ENCODE data around the gene ABHD12.

The ABHD12 gene

GRCh38 chr20:25374842-25375241 is 15.8 kb downstream of the ABHD12 start:
- peaks cover 5% of the 10 kb centered on the region for H3K36me3 Mint-ChIP-seq (ENCODE audit: low read depth)
- no peak for DNase-seq (ENCODE audit: low spot score)
- no peaks in the 10 kb centered on the region for H3K9me3 Mint-ChIP-seq
- H3K27me3 Mint-ChIP-seq (ENCODE audit: low read depth) = no peaks in the 10 kb centered on the region
- no peak overlapping the region for H3K27ac Mint-ChIP-seq
- H3K4me3 Mint-ChIP-seq = no peak overlapping the region
- peaks cover 2% of the 10 kb centered on the region for H3K4me1 Mint-ChIP-seq (ENCODE audit: low read depth)

GRCh38 chr20:25372584-25373336 is 17.9 kb downstream of the ABHD12 start:
- Mint-ChIP-seq H3K9me3 (no peaks in the 10 kb centered on the region), H3K36me3 (ENCODE audit: low read depth) (peaks cover 3% of the 10 kb centered on the region), H3K27me3 (ENCODE audit: low read depth) (no peaks in the 10 kb centered on the region), H3K27ac (no peak overlapping the region), H3K4me3 (no peak overlapping the region), H3K4me1 (ENCODE audit: low read depth) (peaks cover 2% of the 10 kb centered on the region)
- peak; percentile 24 for DNase-seq (ENCODE audit: low spot score)

GRCh38 chr20:25369971-25370370 is 20.7 kb downstream of the ABHD12 start:
- no peak overlapping the region for H3K27ac Mint-ChIP-seq

GRCh38 chr20:25369529-25369928 is 21.1 kb downstream of the ABHD12 start:
- peaks cover 2% of the 10 kb centered on the region for H3K4me1 Mint-ChIP-seq (ENCODE audit: low read depth)
- H3K27me3 Mint-ChIP-seq (ENCODE audit: low read depth) = no peaks in the 10 kb centered on the region
- no peaks in the 10 kb centered on the region for H3K9me3 Mint-ChIP-seq
- H3K36me3 Mint-ChIP-seq (ENCODE audit: low read depth) = peaks cover 5% of the 10 kb centered on the region
- no peak overlapping the region for H3K4me3 Mint-ChIP-seq
- no peak overlapping the region for H3K27ac Mint-ChIP-seq
- DNase-seq (ENCODE audit: low spot score) = no peak

More at GRCh38 chr20:25369971-25370370, 20.7 kb downstream of the ABHD12 start:
- H3K4me3 Mint-ChIP-seq = no peak overlapping the region
- H3K27me3 Mint-ChIP-seq (ENCODE audit: low read depth) = no peaks in the 10 kb centered on the region
- no peaks in the 10 kb centered on the region for H3K9me3 Mint-ChIP-seq
- H3K4me1 Mint-ChIP-seq (ENCODE audit: low read depth) = peaks cover 2% of the 10 kb centered on the region
- DNase-seq (ENCODE audit: low spot score) = no peak
- H3K36me3 Mint-ChIP-seq (ENCODE audit: low read depth) = peaks cover 5% of the 10 kb centered on the region

- H3K27ac Mint-ChIP-seq = no peak overlapping the region
- H3K9me3 Mint-ChIP-seq = no peaks in the 10 kb centered on the region
- no peak for DNase-seq (ENCODE audit: low spot score)
- peaks cover 5% of the 10 kb centered on the region for H3K36me3 Mint-ChIP-seq (ENCODE audit: low read depth)
- peaks cover 2% of the 10 kb centered on the region for H3K4me1 Mint-ChIP-seq (ENCODE audit: low read depth)
- no peaks in the 10 kb centered on the region for H3K27me3 Mint-ChIP-seq (ENCODE audit: low read depth)
- H3K4me3 Mint-ChIP-seq = no peak overlapping the region
These were observed 21.7 kb downstream of the ABHD12 start for GRCh38 chr20:25368976-25369375.

GRCh38 chr20:25368526-25368925 is 22.1 kb downstream of the ABHD12 start:
- no peak for DNase-seq (ENCODE audit: low spot score)
- H3K4me1 Mint-ChIP-seq (ENCODE audit: low read depth) = peaks cover 2% of the 10 kb centered on the region
- no peaks in the 10 kb centered on the region for H3K9me3 Mint-ChIP-seq
- no peak overlapping the region for H3K4me3 Mint-ChIP-seq
- no peaks in the 10 kb centered on the region for H3K27me3 Mint-ChIP-seq (ENCODE audit: low read depth)
- H3K36me3 Mint-ChIP-seq (ENCODE audit: low read depth) = peaks cover 3% of the 10 kb centered on the region
- no peak overlapping the region for H3K27ac Mint-ChIP-seq

- peaks cover 2% of the 10 kb centered on the region for H3K36me3 Mint-ChIP-seq (ENCODE audit: low read depth)
- H3K27ac Mint-ChIP-seq = no peak overlapping the region
- no peak overlapping the region for H3K4me3 Mint-ChIP-seq
- H3K9me3 Mint-ChIP-seq = no peaks in the 10 kb centered on the region
- peaks cover 4% of the 10 kb centered on the region for H3K4me1 Mint-ChIP-seq (ENCODE audit: low read depth)
- DNase-seq (ENCODE audit: low spot score) = no peak
- H3K27me3 Mint-ChIP-seq (ENCODE audit: low read depth) = no peaks in the 10 kb centered on the region
These were observed 25.5 kb downstream of the ABHD12 start for GRCh38 chr20:25364879-25365699.

- Mint-ChIP-seq H3K27ac (no peak overlapping the region), H3K4me1 (ENCODE audit: low read depth) (peaks cover 4% of the 10 kb centered on the region), H3K4me3 (no peak overlapping the region), H3K27me3 (ENCODE audit: low read depth) (no peaks in the 10 kb centered on the region), H3K9me3 (no peaks in the 10 kb centered on the region), H3K36me3 (ENCODE audit: low read depth) (peaks cover 2% of the 10 kb centered on the region)
- DNase-seq (ENCODE audit: low spot score) = no peak
These were observed 26.4 kb downstream of the ABHD12 start for GRCh38 chr20:25364180-25364788.

- no peak for DNase-seq (ENCODE audit: low spot score)
- Mint-ChIP-seq H3K4me1 (ENCODE audit: low read depth) (peaks cover 14% of the 10 kb centered on the region), H3K27me3 (ENCODE audit: low read depth) (no peaks in the 10 kb centered on the region), H3K36me3 (ENCODE audit: low read depth) (no peaks in the 10 kb centered on the region), H3K4me3 (no peak overlapping the region), H3K27ac (no peak overlapping the region), H3K9me3 (no peaks in the 10 kb centered on the region)
These were observed 29.4 kb downstream of the ABHD12 start for GRCh38 chr20:25361287-25361683.

GRCh38 chr20:25360631-25361286 is 29.9 kb downstream of the ABHD12 start:
- Mint-ChIP-seq H3K27ac (no peak overlapping the region), H3K27me3 (ENCODE audit: low read depth) (no peaks in the 10 kb centered on the region)

GRCh38 chr20:25356271-25356933 is 34.2 kb downstream of the ABHD12 start:
- no peak for DNase-seq (ENCODE audit: low spot score)
- Mint-ChIP-seq H3K36me3 (ENCODE audit: low read depth) (peaks cover 6% of the 10 kb centered on the region), H3K4me3 (no peak overlapping the region), H3K27ac (no peak overlapping the region), H3K27me3 (ENCODE audit: low read depth) (no peaks in the 10 kb centered on the region), H3K4me1 (ENCODE audit: low read depth) (peaks cover 22% of the 10 kb centered on the region), H3K9me3 (no peaks in the 10 kb centered on the region)

More at GRCh38 chr20:25360631-25361286, 29.9 kb downstream of the ABHD12 start:
- Mint-ChIP-seq H3K36me3 (ENCODE audit: low read depth) (no peaks in the 10 kb centered on the region), H3K4me3 (no peak overlapping the region), H3K9me3 (no peaks in the 10 kb centered on the region), H3K4me1 (ENCODE audit: low read depth) (peaks cover 14% of the 10 kb centered on the region)
- no peak for DNase-seq (ENCODE audit: low spot score)

- Mint-ChIP-seq H3K4me3 (no peak overlapping the region), H3K9me3 (no peaks in the 10 kb centered on the region), H3K36me3 (ENCODE audit: low read depth) (peaks cover 6% of the 10 kb centered on the region), H3K4me1 (ENCODE audit: low read depth) (peaks cover 19% of the 10 kb centered on the region), H3K27me3 (ENCODE audit: low read depth) (no peaks in the 10 kb centered on the region), H3K27ac (no peak overlapping the region)
- no peak for DNase-seq (ENCODE audit: low spot score)
These were observed 34.8 kb downstream of the ABHD12 start for GRCh38 chr20:25355866-25356265.

- Mint-ChIP-seq H3K36me3 (ENCODE audit: low read depth) (peaks cover 6% of the 10 kb centered on the region), H3K4me1 (ENCODE audit: low read depth) (peaks cover 18% of the 10 kb centered on the region), H3K4me3 (no peak overlapping the region), H3K27me3 (ENCODE audit: low read depth) (no peaks in the 10 kb centered on the region), H3K9me3 (no peaks in the 10 kb centered on the region), H3K27ac (no peak overlapping the region)
- DNase-seq (ENCODE audit: low spot score) = no peak
These were observed 35.5 kb downstream of the ABHD12 start for GRCh38 chr20:25355011-25355595.
